Lower leg skin (tissue), 4 donors: ENCODE results near the gene EPB41L5. TPM values are rescaled to one million over a fixed set of nuclear protein-coding genes. Genes with fewer than 3 reads are reported as not detected.
"Not testable (repeated sequence)": the region's sequence is repeated elsewhere in the genome, so short reads cannot be mapped to it uniquely, and the experiment has no call there.

Source experiments
- DNase-seq, 2 donors: peaks; one replicate each; pipeline ENCODE4 v3.0.0-alpha.2; 2019; ENCODE audit warnings: low spot score in 2 of 2
- H3K4me3 ChIP-seq: fragments of 200-600 bp; sonication (generic); 2 replicates; pipeline ENCODE4 v1.5.1; 2017; ENCODE audit warnings: mild to moderate bottlenecking, low read depth; ENCODE audit not compliant: poor library complexity, severe bottlenecking
- POLR2A ChIP-seq, 2 donors: fragments of 450-650 bp; IDR thresholded peaks; one replicate each; pipeline ENCODE4 v1.6.1; 2016 to 2017; ENCODE audit warnings: antibody characterized with exemption in 2 of 2, mild to moderate bottlenecking in 1 of 2, moderate library complexity in 1 of 2
- WGBS, 2 donors: methylation state at CpG; one replicate each; pipeline ENCODE4 v1.1.5; 2018; 5-methylcytosine and 5-hydroxymethylcytosine counted together
- intact Hi-C: fragments of 100-400 bp; cut with DNase I; formaldehyde crosslinking; loops from one replicate; pipeline ENCODE4 v1.15.0; 2023; ENCODE audit warnings: low total_unique reads
- total RNA-seq, 4 donors: library from RNA; depleted of rRNA; stranded (reverse); fragments of >200 nt; gene quantifications; one replicate each; pipeline ENCODE4 v1.1.0, GENCODE V29; 2016
- TF ChIP-seq, protein P1 (sequence below), 3 donors: fragments of 450-650 bp; IDR thresholded peaks; one replicate each; pipeline ENCODE4 v1.5.1; 2016; ENCODE audit warnings: antibody characterized with exemption in 3 of 3, mild to moderate bottlenecking in 3 of 3, moderate library complexity in 2 of 3

The EPB41L5 gene
- total RNA-seq, 4 donors from 2014 or later, result 12.4 to 25.4 (median 23.0) TPM

DNA sequence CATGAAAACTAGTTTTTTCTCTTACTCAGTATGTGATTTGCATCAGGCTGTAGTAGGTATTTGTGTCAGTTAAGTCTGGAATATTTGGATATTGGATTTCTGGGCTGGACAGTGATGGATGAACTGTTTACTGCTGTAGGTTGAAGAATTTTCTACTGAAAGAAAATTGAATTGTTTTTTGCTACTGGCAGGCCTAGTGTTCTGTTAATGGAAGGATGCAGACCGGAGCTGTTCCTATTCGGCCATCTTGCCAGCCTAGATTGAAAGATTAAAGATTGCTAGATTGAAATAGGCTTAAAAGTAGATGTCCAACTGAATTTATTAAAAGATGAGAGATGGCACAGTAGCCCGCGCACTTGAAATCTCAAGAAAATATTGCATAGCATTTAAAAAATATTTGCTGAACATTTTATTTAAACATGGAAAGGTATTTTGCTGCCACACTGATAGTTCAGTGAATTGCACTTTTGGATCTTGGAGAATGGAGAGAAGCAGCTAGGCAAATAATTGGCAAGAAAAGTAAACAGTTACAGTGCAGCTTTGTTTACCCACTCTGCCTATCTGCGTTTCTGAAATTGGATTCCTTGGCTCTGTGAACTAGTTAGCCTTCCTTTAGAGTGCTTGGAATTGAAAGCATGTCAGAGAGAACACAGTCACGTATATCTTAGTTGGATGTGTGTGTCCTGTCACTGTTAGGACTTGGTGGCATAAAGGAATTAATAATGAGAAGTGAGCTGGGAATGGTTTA, 54.1 kb downstream of the EPB41L5 start:
- TF ChIP-seq, protein P1, sequence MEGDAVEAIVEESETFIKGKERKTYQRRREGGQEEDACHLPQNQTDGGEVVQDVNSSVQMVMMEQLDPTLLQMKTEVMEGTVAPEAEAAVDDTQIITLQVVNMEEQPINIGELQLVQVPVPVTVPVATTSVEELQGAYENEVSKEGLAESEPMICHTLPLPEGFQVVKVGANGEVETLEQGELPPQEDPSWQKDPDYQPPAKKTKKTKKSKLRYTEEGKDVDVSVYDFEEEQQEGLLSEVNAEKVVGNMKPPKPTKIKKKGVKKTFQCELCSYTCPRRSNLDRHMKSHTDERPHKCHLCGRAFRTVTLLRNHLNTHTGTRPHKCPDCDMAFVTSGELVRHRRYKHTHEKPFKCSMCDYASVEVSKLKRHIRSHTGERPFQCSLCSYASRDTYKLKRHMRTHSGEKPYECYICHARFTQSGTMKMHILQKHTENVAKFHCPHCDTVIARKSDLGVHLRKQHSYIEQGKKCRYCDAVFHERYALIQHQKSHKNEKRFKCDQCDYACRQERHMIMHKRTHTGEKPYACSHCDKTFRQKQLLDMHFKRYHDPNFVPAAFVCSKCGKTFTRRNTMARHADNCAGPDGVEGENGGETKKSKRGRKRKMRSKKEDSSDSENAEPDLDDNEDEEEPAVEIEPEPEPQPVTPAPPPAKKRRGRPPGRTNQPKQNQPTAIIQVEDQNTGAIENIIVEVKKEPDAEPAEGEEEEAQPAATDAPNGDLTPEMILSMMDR (IDR thresholded peaks at IDR 0.05), result no peak
- TF ChIP-seq POLR2A (IDR thresholded peaks at IDR 0.05), result no peak
- 74 to 77% methylated on average over 6 of the region's 6 CpGs for WGBS, 2 donors
- intact Hi-C loops, result no loop called here
- no peak for DNase-seq
- H3K4me3 ChIP-seq, result no peak overlapping the region

DNA sequence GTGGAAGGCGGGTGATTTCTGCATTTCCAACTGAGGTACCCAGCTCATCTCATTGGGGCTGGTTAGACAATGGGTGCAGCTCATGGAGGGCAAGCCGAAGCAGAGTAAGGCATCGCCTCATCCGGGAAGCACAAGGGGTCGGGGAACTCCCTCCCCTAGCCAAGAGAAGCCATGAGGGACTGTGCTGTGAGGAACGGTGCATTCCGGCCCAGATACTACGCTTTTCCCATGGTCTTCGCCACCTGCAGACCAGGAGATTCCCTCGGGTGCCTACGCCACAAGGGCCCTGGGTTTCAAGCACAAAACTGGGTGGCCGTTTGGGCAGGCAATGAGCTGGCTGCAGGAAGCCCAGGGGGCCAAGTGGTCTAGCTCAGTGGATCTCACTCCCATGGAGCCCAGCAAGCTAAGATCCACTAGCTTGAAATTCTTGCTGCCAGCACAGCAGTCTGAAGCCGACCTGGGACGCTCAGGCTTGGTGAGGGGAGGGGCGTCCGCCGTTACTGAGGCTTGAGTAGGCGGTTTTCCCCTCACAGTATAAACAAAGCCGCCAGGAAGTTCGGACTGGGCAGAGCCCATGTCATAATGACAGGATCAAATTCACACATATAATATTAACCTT, 55.3 kb downstream of the EPB41L5 start:
- WGBS, 2 donors, result 96 to 99% methylated on average over 15 to 20 of the region's 20 CpGs
- H3K4me3 ChIP-seq, intact Hi-C loops, DNase-seq: not testable (repeated sequence)

DNA sequence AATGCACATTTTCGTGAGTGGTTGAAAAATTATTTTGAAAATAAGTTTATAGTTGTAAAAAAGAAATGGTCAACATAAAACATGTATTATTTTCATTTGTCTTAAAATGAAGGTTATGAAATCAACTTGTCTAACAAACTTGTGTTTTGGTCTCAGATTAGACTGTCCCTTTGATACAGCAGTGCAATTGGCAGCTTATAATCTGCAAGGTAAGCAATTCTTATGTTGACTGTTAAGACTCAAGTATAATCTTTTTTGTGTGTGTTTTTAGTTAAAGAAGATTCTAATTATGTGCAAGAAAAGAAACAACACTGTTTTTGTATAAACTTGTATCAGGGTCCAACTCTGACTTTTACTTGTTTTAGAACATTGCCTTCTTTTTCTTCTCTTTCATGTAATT, 62.7 kb downstream of the EPB41L5 start:
- no peak for DNase-seq
- intact Hi-C loops, result no loop called here
- 95% methylated on average over 1 of the region's 1 CpG for WGBS, 2 donors
- H3K4me3 ChIP-seq, result no peak overlapping the region
- TF ChIP-seq POLR2A (IDR thresholded peaks at IDR 0.05), result no peak
- TF ChIP-seq, protein P1 (IDR thresholded peaks at IDR 0.05), result no peak

DNA sequence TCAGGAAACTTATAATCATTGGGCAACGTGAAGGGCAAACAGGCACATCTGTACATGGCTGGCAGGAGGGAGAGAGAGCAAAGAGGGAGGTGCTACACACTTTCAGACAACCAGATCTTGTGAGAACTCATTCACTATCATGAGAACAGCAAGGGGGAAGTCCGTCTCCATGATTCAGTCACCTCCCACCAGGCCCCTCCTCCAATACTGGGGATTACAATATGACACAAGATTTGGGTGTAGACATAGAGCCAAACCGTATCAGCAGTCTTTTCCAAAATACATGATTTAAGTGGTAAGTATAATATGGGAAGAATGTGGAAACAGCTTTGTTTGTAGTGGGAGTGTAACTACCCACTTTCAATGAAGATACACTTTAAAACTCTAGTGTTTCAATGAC, 65.0 kb downstream of the EPB41L5 start:
- H3K4me3 ChIP-seq, result no peak overlapping the region
- DNase-seq, result no peak
- intact Hi-C loops, result no loop called here
- WGBS, 2 donors, result 72 to 77% methylated on average over 3 of the region's 3 CpGs
- no peak for TF ChIP-seq POLR2A (IDR thresholded peaks at IDR 0.05)
- TF ChIP-seq, protein P1 (IDR thresholded peaks at IDR 0.05), result no peak

DNA sequence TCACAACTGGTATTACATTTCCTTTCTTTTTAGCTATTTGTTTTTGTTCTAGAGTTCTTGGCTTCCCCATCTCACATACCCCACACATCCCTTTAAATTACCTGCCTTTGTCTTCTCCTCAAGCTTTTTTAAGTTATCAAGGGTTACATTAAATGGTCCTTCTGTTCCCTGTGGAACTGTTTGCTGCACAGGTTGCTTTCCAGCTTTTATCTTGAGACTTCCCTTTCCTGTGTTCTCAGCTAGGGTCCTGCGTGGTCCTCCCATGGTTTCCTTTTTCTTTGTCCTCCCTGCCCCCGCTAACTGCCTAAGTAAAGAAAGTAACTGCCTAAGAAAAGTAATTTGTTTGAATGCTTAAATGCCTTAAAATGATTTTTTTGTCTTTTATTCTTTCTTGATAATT, 66.8 kb downstream of the EPB41L5 start:
- intact Hi-C loops, result no loop called here
- WGBS, 2 donors, result 91 to 93% methylated on average over 2 of the region's 2 CpGs
- TF ChIP-seq, protein P1 (IDR thresholded peaks at IDR 0.05), result no peak
- TF ChIP-seq POLR2A (IDR thresholded peaks at IDR 0.05), result no peak
- no peak overlapping the region for H3K4me3 ChIP-seq
- DNase-seq, result no peak

DNA sequence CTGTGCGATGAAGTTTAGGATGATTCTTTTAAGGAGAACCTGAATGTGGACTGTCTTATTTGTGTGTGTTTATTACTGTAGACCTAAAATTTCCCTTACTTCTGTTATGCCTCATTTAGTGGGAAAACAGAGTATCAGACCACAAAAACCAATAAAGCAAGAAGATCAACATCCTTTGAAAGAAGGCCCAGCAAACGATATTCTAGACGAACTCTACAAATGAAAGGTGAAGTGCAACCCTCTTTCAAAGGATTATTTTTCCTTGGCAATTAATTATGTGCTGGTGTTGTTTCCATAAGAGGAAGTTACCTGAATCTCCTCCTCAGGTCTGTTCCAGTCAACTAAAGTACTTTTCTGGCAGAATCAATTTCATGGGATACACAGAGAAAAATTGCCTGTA, 78.6 kb downstream of the EPB41L5 start:
- 92 to 93% methylated on average over 3 of the region's 3 CpGs for WGBS, 2 donors
- intact Hi-C loops, result no loop called here

More for the DNA sequence above, 78.6 kb downstream of the EPB41L5 start:
- no peak for TF ChIP-seq POLR2A (IDR thresholded peaks at IDR 0.05)
- TF ChIP-seq, protein P1 (IDR thresholded peaks at IDR 0.05), result no peak
- H3K4me3 ChIP-seq, result no peak overlapping the region
- no peak for DNase-seq
